Measurements from ENCODE around the gene ATP8B1.

DNA sequence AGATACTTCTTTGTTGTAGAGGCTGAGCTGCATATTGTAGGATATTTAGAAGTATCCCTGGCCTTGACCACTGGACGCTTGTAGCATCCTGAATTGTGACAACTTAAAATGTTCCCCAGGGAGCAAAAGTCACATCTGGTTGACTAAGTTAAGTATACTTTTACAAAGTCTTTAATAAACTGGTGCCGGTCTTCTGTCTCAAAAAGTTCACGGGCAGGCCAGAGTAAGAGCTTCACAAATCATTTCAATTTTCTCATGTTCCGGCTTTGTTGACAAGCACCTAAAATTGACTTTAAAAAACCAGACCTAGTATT is 18.4 kb downstream of the ATP8B1 start:
- TF ChIP-seq POLR2A (IDR thresholded peaks at IDR 0.05) = no peak
- no peak for TF ChIP-seq CTCF (IDR thresholded peaks at IDR 0.05)

Data from body of pancreas (tissue), 4 donors.